PC-9 (cell line): ENCODE results near the gene RNF43. TPM values are rescaled to one million over a fixed set of nuclear protein-coding genes. Genes with fewer than 3 reads are reported as not detected.

ENCODE experiments used
- BruUV-seq: library from RNA; stranded (reverse); fragments of 400-500 nt; replicated peaks from 2 replicates; lab custom pipeline; 2021; lab: Mats Ljungman, UMichigan
- CTCF ChIA-PET: fragments of 300-600 bp; sonication (Branson Sonifier 250); formaldehyde crosslinking; loops from one replicate; lab custom pipeline; 2022; ENCODE audit warnings: antibody characterized with exemption; lab: Charles Lee
- POLR2A ChIA-PET: fragments of 300-600 bp; sonication (Branson Sonifier 250); formaldehyde crosslinking; loops from one replicate; lab custom pipeline; 2022; ENCODE audit warnings: antibody characterized with exemption; ENCODE audit not compliant: unreplicated experiment; lab: Charles Lee
- DNase-seq, 2 experiments: peaks; one replicate each; pipeline versions ENCODE4 v3.0.0 to v3.0.0-alpha.2; 2015 to 2022; ENCODE audit warnings: mixed read lengths in 1 of 2
- H2AFZ ChIP-seq: fragments of 200-600 bp; sonication (generic); 2 replicates; pipeline ENCODE4 v1.8.1; 2017; ENCODE audit warnings: antibody characterized with exemption
- H3F3A ChIP-seq: fragments of 200-600 bp; sonication (generic); 2 replicates; pipeline ENCODE4 v1.8.1; 2017; ENCODE audit warnings: antibody characterized with exemption, mild to moderate bottlenecking, low read depth; ENCODE audit not compliant: insufficient read depth
- H3K27ac ChIP-seq: fragments of 200-600 bp; sonication (generic); 2 replicates; pipeline ENCODE4 v1.6.1; 2016; ENCODE audit warnings: mixed run types
- H3K27me3 ChIP-seq: fragments of 200-600 bp; sonication (generic); 2 replicates; pipeline ENCODE4 v1.6.1; 2016; ENCODE audit warnings: low read depth, mixed run types; ENCODE audit not compliant: insufficient read depth
- H3K36me3 ChIP-seq: fragments of 200-600 bp; sonication (generic); 2 replicates; pipeline ENCODE4 v1.6.1; 2016; ENCODE audit warnings: low read depth, mixed run types
- H3K4me1 ChIP-seq: fragments of 200-600 bp; sonication (generic); replicated peaks from 2 replicates; pipeline ENCODE4 v1.6.1; 2016; ENCODE audit warnings: mixed run types; ENCODE audit not compliant: insufficient read depth
- H3K4me2 ChIP-seq: fragments of 200-600 bp; sonication (generic); 2 replicates; pipeline ENCODE4 v1.6.1; 2017; ENCODE audit warnings: mixed run types
- H3K4me3 ChIP-seq: fragments of 200-600 bp; sonication (generic); 2 replicates; pipeline ENCODE4 v1.6.1; 2016; ENCODE audit warnings: mixed run types
- H3K79me2 ChIP-seq: fragments of 200-600 bp; sonication (generic); 2 replicates; pipeline ENCODE4 v1.6.1; 2017; ENCODE audit warnings: low read depth, mixed run types
- H3K9me2 ChIP-seq: fragments of 200-600 bp; sonication (generic); 2 replicates; pipeline ENCODE4 v1.8.1; 2017; ENCODE audit warnings: mild to moderate bottlenecking; ENCODE audit not compliant: insufficient read depth
- H3K9me3 ChIP-seq: fragments of 200-600 bp; sonication (generic); 2 replicates; pipeline ENCODE4 v1.8.1; 2016; ENCODE audit warnings: low read depth; ENCODE audit not compliant: insufficient read depth
- H4K20me1 ChIP-seq: fragments of 200-600 bp; sonication (generic); 2 replicates; pipeline ENCODE4 v1.8.1; 2017; ENCODE audit not compliant: insufficient read depth
- EZH2 ChIP-seq: fragments of 200-600 bp; sonication (generic); IDR thresholded peaks from 2 replicates; pipeline ENCODE4 v1.8.0; 2017; ENCODE audit warnings: antibody characterized with exemption, low read depth
- intact Hi-C: fragments of 100-400 bp; cut with micrococcal nuclease; formaldehyde crosslinking; loops from one replicate; pipeline ENCODE4 v1.10.0; 2022; ENCODE audit not compliant: unreplicated experiment
- total RNA-seq: library from RNA; stranded (reverse); gene quantifications from 2 replicates; pipeline ENCODE4 v1.2.3, GENCODE V29; 2021
- TF ChIP-seq, protein P1 (sequence below): fragments of 200-600 bp; sonication (generic); conservative IDR thresholded peaks from 2 replicates; pipeline ENCODE4 v1.6.1; 2017; ENCODE audit warnings: mixed run types, antibody characterized with exemption, mild to moderate bottlenecking, moderate library complexity

Gene RNF43
- total RNA-seq, 1 experiment from 2014 or later = 0.33 TPM

DNA sequence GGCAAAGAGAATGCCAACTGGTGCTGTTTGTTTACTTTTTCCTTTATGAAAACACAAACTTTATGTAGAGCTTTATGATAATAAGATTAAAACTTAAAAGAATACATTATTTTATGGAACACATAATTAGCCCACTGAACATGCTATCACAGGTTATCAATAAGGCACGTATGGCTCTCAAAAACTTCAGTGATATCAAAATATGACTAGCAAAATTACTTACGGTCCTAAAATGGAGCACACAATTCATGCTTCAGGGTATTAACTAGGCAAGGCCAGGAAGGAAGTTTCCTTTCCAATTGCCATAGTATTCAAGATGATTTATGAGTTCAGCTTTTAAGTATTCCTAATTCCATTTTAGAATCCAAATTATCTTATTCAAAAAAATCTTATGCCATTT is 3.6 kb downstream of the RNF43 start:
- H3K9me3 ChIP-seq = no peaks in the 10 kb centered on the region
- BruUV-seq = no TSS peak
- H2AFZ ChIP-seq = no peak overlapping the region
- CTCF ChIA-PET = no interaction called here
- H3F3A ChIP-seq = peaks cover 7% of the 10 kb centered on the region; the same call in 1 of the 2 replicates
- no peaks in the 10 kb centered on the region for H3K27me3 ChIP-seq
- POLR2A ChIA-PET = no interaction called here
- DNase-seq = no peak
- no peaks in the 10 kb centered on the region for H3K79me2 ChIP-seq
- TF ChIP-seq, protein P1, sequence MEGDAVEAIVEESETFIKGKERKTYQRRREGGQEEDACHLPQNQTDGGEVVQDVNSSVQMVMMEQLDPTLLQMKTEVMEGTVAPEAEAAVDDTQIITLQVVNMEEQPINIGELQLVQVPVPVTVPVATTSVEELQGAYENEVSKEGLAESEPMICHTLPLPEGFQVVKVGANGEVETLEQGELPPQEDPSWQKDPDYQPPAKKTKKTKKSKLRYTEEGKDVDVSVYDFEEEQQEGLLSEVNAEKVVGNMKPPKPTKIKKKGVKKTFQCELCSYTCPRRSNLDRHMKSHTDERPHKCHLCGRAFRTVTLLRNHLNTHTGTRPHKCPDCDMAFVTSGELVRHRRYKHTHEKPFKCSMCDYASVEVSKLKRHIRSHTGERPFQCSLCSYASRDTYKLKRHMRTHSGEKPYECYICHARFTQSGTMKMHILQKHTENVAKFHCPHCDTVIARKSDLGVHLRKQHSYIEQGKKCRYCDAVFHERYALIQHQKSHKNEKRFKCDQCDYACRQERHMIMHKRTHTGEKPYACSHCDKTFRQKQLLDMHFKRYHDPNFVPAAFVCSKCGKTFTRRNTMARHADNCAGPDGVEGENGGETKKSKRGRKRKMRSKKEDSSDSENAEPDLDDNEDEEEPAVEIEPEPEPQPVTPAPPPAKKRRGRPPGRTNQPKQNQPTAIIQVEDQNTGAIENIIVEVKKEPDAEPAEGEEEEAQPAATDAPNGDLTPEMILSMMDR = no peak
- no peaks in the 10 kb centered on the region for H3K36me3 ChIP-seq
- no peaks in the 10 kb centered on the region for H4K20me1 ChIP-seq
- H3K9me2 ChIP-seq = no peaks in the 10 kb centered on the region
- H3K4me3 ChIP-seq = no peak overlapping the region
- intact Hi-C loops = loop anchor here (10.0 kb wide), 1 partner anchor 199 kb away; the partner anchor contains the start of gene MKS1
- H3K27ac ChIP-seq = no peak overlapping the region
- no peak overlapping the region for H3K4me2 ChIP-seq
- H3K4me1 ChIP-seq = peaks cover 43% of the 10 kb centered on the region

DNA sequence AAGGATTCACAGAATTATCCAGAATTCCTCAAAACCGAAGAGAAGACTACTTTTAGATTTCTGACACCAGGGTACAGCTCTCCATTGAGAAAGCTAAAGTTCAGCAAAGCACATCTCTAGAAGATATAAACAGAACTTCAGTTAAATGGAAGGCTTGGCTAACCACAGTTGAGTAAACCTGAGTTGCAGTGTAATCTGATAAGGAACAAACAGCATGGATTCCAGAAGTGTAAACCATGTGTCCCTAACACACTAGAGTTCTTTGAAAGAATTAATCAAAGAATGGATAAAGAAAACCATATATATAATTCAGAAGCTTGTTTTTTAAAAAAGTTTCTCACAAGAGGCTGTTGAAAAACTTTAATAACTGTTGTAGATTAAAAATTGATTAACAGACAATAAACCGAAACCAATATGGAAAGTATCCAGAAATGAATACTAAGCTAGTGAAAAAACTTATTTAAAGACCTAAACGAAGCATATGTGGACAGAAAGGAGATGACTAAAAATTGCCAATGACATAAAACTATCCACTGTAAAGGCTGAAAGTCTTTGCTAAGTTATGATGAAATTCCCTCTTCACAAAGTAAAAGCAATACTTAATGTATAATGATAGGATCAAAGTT is 4.3 kb downstream of the RNF43 start:
- 0 out of 2 replicates have a peak overlapping the region, but pooled peaks have one; percentile 6 for H3K4me2 ChIP-seq
- ChIA-PET CTCF (no interaction called here), POLR2A (no interaction called here)
- no peaks in the 10 kb centered on the region for H3K9me3 ChIP-seq
- TF ChIP-seq, protein P1 = no peak
- TF ChIP-seq EZH2 = no peak
- no peak overlapping the region for H3K4me3 ChIP-seq
- DNase-seq = peak in 1 of 2 experiments; percentile 53
- intact Hi-C loops = loop anchor here (10.0 kb wide), 1 partner anchor 198 kb away; the partner anchor contains the start of gene MKS1
- no peaks in the 10 kb centered on the region for H3K27me3 ChIP-seq
- H3K36me3 ChIP-seq = no peaks in the 10 kb centered on the region
- H3K27ac ChIP-seq = no peak overlapping the region
- no TSS peak for BruUV-seq
- no peaks in the 10 kb centered on the region for H4K20me1 ChIP-seq
- H2AFZ ChIP-seq = no peak overlapping the region
- peaks cover 4% of the 10 kb centered on the region; the same call in 1 of the 2 replicates for H3F3A ChIP-seq
- H3K9me2 ChIP-seq = no peaks in the 10 kb centered on the region
- H3K79me2 ChIP-seq = no peaks in the 10 kb centered on the region
- H3K4me1 ChIP-seq = peaks cover 41% of the 10 kb centered on the region

DNA sequence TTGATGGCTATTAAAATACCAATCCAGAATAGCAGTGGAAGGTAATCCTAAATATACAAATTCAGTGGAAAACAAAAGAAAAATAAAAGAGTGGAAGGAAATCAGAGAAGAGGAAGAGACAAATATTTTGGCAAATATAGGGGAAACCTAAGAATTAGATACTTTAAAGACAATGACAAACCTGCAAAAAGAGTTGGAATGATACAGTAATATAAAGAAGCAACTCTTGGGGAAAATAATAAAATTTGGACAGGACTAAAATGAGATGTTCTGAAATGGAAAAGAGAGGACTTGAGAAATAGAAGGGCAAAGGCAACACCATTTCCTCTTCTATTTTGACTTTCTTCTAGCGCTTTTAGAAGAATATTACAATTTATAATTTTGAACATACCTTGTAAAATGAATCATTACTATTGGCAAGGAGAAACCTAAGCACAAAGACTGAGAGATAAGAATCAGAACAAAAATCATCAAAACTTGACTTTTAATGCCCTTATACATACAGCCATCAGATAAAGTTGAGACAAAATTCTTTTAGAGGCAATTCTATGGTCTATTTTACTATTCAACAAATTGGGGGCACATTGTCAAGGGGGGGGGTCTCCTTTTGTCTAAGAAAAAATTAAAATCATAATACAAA is 5.2 kb downstream of the RNF43 start:
- POLR2A ChIA-PET = no interaction called here
- no peak overlapping the region for H3K4me2 ChIP-seq
- H3K9me3 ChIP-seq = no peaks in the 10 kb centered on the region
- no peaks in the 10 kb centered on the region for H3K9me2 ChIP-seq
- no TSS peak for BruUV-seq
- H3K27me3 ChIP-seq = no peaks in the 10 kb centered on the region
- no peaks in the 10 kb centered on the region for H4K20me1 ChIP-seq
- no peaks in the 10 kb centered on the region for H3K79me2 ChIP-seq
- CTCF ChIA-PET = no interaction called here
- no peak overlapping the region for H2AFZ ChIP-seq
- H3K4me3 ChIP-seq = no peak overlapping the region
- DNase-seq = no peak
- TF ChIP-seq, protein P1 = no peak
- no peak for TF ChIP-seq EZH2
- H3K4me1 ChIP-seq = peaks cover 35% of the 10 kb centered on the region
- no peak overlapping the region for H3K27ac ChIP-seq
- H3K36me3 ChIP-seq = no peaks in the 10 kb centered on the region
- no peaks in the 10 kb centered on the region for H3F3A ChIP-seq
- intact Hi-C loops = loop anchor here (10.0 kb wide), 1 partner anchor 197 kb away; the partner anchor contains the start of gene MKS1
